ENCODE data around the gene DUSP5. TPM values are rescaled to one million over a fixed set of nuclear protein-coding genes. Genes with fewer than 3 reads are reported as not detected.
A peak's percentile ranks its signal among the peaks of the same experiment; 100 is the strongest.

DUSP5 gene
- total RNA-seq, 1 donor: 21.6 TPM

DNA sequence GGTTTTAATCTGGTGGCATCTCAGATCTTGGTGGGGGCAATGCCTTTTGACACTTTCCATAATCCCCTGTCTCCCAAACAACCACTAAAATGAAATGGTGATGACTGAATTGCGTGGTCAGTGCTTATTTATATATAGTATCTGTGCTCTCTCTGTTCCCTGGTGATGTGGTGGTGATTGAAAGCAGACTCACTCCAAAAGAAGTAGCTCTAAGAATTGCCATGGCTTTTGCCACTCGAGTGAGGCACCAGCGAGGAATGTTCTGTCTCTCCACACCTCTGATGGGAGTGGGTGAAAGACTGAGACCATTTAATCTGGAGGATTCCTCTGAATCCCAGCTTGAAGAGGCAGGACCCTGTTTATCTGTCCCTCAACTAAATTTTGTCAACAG, 2.8 kb downstream of the DUSP5 start:
- H3K4me3 ChIP-seq (ENCODE audit: low read depth, low read length): peak overlapping the region; percentile 77
- TF ChIP-seq, protein P1, sequence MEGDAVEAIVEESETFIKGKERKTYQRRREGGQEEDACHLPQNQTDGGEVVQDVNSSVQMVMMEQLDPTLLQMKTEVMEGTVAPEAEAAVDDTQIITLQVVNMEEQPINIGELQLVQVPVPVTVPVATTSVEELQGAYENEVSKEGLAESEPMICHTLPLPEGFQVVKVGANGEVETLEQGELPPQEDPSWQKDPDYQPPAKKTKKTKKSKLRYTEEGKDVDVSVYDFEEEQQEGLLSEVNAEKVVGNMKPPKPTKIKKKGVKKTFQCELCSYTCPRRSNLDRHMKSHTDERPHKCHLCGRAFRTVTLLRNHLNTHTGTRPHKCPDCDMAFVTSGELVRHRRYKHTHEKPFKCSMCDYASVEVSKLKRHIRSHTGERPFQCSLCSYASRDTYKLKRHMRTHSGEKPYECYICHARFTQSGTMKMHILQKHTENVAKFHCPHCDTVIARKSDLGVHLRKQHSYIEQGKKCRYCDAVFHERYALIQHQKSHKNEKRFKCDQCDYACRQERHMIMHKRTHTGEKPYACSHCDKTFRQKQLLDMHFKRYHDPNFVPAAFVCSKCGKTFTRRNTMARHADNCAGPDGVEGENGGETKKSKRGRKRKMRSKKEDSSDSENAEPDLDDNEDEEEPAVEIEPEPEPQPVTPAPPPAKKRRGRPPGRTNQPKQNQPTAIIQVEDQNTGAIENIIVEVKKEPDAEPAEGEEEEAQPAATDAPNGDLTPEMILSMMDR (IDR thresholded peaks at IDR 0.05; ENCODE audit: insufficient read depth, low read length): no peak

DNA sequence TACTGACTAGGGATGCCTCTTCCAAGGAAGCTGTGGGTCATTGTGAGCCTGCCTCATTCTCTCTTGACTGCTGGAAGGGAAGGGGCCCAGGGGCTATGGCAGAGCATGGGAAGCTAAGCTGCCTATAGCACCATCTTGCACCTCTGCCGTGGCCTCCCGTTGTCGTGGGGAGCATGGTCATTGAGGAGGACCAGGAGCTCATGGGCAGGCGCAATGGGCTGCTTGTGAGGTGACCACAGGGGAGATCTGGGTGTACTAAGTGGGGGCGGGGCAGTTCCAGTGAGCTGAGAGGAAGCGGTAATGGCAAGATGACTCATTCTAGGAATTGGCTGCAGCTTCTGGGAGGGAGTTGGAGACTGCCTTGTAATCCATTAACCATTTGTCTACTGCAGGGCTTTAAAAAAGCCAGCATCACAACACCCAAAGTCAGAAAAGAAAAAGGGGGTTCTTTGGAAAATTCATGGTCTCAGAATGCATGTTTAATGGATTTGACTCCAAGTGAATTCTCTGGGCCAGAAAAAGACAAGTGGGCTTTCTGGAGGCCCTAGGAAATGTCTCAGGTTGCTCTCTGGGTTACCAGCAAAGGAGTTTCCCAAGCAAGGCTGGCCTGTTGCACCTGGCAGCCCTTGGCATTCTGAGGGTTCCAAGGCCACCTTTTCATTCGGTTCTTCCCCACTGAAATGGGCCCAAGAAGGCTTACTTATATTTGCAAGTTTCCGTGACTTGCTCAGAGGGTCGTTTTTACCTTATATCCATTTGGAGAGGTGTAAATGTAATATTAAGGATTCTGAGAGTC, 3.6 kb downstream of the DUSP5 start:
- DNase-seq (ENCODE audit: low read depth): peak; percentile 93
- peak overlapping the region; percentile 50 for H3K4me3 ChIP-seq (ENCODE audit: low read depth, low read length)
- TF ChIP-seq, protein P1 (IDR thresholded peaks at IDR 0.05; ENCODE audit: insufficient read depth, low read length): no peak

More for the DNA sequence above, 2.8 kb downstream of the DUSP5 start:
- DNase-seq (ENCODE audit: low read depth): peak; percentile 77

DNA sequence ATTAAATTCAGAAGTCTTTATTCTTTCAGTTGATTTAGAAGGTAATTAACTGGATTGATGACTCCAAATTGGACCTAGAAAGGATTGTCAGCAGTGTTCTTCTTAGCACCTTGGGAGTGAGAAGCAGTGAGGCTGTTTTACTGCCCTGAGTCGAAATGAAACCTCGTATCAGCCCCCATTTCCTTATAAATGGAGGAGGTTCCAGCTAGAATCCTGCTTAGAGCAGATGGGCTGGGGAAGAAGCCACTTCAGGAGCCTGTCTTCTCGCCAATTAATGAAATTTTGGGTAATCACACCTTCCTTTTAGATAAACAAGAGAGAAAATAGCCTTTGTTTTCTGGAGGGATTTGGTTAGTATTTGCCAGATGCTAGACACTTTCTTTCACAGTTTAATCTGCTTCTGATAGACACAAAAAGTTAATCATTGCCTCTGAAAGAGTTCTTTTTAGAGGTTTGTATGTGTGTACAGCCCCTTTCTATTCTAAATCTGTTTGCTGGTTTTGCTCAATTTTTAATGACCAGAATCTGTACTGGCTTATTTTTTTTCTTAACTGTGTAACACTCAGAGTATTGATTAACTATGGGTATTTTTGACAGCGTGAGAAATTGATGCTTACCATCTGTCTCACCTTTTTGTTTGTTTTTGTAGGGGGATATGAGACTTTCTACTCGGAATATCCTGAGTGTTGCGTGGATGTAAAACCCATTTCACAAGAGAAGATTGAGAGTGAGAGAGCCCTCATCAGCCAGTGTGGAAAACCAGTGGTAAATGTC, 4.6 kb downstream of the DUSP5 start:
- H3K4me3 ChIP-seq (ENCODE audit: low read depth, low read length): no peak overlapping the region
- DNase-seq (ENCODE audit: low read depth): no peak
- TF ChIP-seq, protein P1 (IDR thresholded peaks at IDR 0.05; ENCODE audit: insufficient read depth, low read length): no peak

GRCh38 chr10:110502851-110503301, 5.2 kb downstream of the DUSP5 start:
- H3K4me3 ChIP-seq (ENCODE audit: low read depth, low read length): no peak overlapping the region
- DNase-seq (ENCODE audit: low read depth): peak; percentile 93
- TF ChIP-seq, protein P1 (IDR thresholded peaks at IDR 0.05; ENCODE audit: insufficient read depth, low read length): no peak

- no peak overlapping the region for H3K4me3 ChIP-seq (ENCODE audit: low read depth, low read length)
- DNase-seq (ENCODE audit: low read depth): no peak
- TF ChIP-seq, protein P1 (IDR thresholded peaks at IDR 0.05; ENCODE audit: insufficient read depth, low read length): no peak
These were observed 5.9 kb downstream of the DUSP5 start for GRCh38 chr10:110503528-110504110.

DNA sequence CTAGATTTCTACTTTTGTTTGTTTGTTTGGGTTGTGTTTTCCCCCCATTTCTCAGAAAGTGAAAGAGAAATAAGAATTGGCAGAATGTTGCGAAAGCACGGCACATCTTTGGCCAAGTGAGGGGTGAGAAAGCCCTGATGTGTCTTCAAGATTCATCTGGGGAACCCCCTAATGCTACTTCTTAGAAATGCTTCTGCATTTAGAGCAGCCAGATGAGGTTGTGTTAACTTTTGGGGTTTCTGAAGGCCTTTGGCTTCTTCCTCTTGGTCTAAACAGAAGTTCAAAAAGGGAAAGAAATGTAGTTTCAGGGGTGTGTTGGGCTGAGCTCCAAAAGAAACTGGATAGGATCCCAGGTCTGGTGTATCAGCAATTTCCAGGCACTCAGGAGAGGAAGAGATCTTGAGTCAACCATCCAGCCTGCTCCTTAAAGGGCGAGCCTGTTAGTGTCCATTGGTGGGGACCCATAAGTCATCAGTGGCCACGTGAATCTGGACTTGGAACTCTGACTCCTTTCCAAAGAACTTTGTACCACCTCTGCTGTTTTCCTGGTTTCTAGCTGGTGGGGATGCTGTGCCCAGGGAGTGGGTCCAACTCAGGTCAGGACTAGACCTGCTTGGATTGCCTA, 6.5 kb downstream of the DUSP5 start:
- peak overlapping the region; percentile 3 for H3K4me3 ChIP-seq (ENCODE audit: low read depth, low read length)
- peak; percentile 85 for DNase-seq (ENCODE audit: low read depth)
- TF ChIP-seq, protein P1 (IDR thresholded peaks at IDR 0.05; ENCODE audit: insufficient read depth, low read length): no peak
